GM18505 (cell line): ENCODE data around the gene ABI2.
"Not testable (repeated sequence)": the region's sequence is repeated elsewhere in the genome, so short reads cannot be mapped to it uniquely, and the experiment has no call there.

Experiments used
- ATAC-seq: cut with Tn5 transposase; IDR thresholded peaks from one replicate; pipeline ENCODE4 v1.9.1; 2021; ENCODE audit not compliant: unreplicated experiment
- POLR2A ChIP-seq: IDR thresholded peaks from 4 replicates; pipeline ENCODE4 v1.6.1; 2011; ENCODE audit warnings: borderline replicate concordance; ENCODE audit not compliant: insufficient read depth, insufficient read length; ENCODE audit errors: extremely low read depth

The ABI2 gene

GRCh38 chr2:203427061-203427460 lies 98.9 kb downstream of the ABI2 start:
- no peak for ATAC-seq
- TF ChIP-seq POLR2A, result no peak

GRCh38 chr2:203429643-203430042 lies 101.4 kb downstream of the ABI2 start:
- not testable (repeated sequence) for ATAC-seq

GRCh38 chr2:203431391-203432185 lies 103.4 kb downstream of the ABI2 start:
- no peak for ATAC-seq
- no peak for TF ChIP-seq POLR2A

GRCh38 chr2:203432811-203433210 lies 104.6 kb downstream of the ABI2 start:
- no peak for ATAC-seq
- no peak for TF ChIP-seq POLR2A

- ATAC-seq, result no peak
- no peak for TF ChIP-seq POLR2A
These were observed 108.3 kb downstream of the ABI2 start for GRCh38 chr2:203436496-203436895.

- TF ChIP-seq POLR2A, result no peak
- ATAC-seq, result no peak
These were observed 109.3 kb downstream of the ABI2 start for GRCh38 chr2:203437511-203437910.

- ATAC-seq, result no peak
- TF ChIP-seq POLR2A, result no peak
These were observed 110.3 kb downstream of the ABI2 start for GRCh38 chr2:203438528-203438927.

GRCh38 chr2:203440671-203441070 lies 112.5 kb downstream of the ABI2 start:
- no peak for TF ChIP-seq POLR2A
- ATAC-seq, result no peak

GRCh38 chr2:203441463-203441862 lies 113.3 kb downstream of the ABI2 start:
- no peak for TF ChIP-seq POLR2A
- no peak for ATAC-seq

- ATAC-seq, result no peak
- TF ChIP-seq POLR2A, result no peak
These were observed 114.3 kb downstream of the ABI2 start for GRCh38 chr2:203442463-203442862.

- ATAC-seq, result no peak
- TF ChIP-seq POLR2A, result no peak
These were observed 116.5 kb downstream of the ABI2 start for GRCh38 chr2:203444738-203445137.

- TF ChIP-seq POLR2A, result no peak
- ATAC-seq, result no peak
These were observed 117.9 kb downstream of the ABI2 start for GRCh38 chr2:203446071-203446481.

- TF ChIP-seq POLR2A, result no peak
- ATAC-seq, result no peak
These were observed 118.6 kb downstream of the ABI2 start for GRCh38 chr2:203446780-203447179.

- ATAC-seq, result no peak
These were observed 122.4 kb downstream of the ABI2 start for GRCh38 chr2:203450561-203450960.

GRCh38 chr2:203451011-203451410 lies 122.8 kb downstream of the ABI2 start:
- ATAC-seq, result no peak
- no peak for TF ChIP-seq POLR2A

More at GRCh38 chr2:203450561-203450960, 122.4 kb downstream of the ABI2 start:
- TF ChIP-seq POLR2A, result no peak
